Liver (tissue), 9 donors: Measurements from ENCODE around the gene FNDC8. TPM values are rescaled to one million over a fixed set of nuclear protein-coding genes. Genes with fewer than 3 reads are reported as not detected.

Source experiments
- DNase-seq: peaks from one replicate; pipeline ENCODE4 v3.0.0-alpha.2; 2017; ENCODE audit warnings: low spot score
- H3K27ac ChIP-seq, 2 donors: one replicate each; pipeline ENCODE4 v1.7.0; 2013; ENCODE audit warnings: inconsistent platforms in 2 of 2, low read length in 2 of 2, control low read depth in 1 of 2, low read depth in 1 of 2, mild to moderate bottlenecking in 1 of 2
- H3K27me3 ChIP-seq, 4 donors: one replicate each; pipeline versions ENCODE4 v1.6.1 to v1.7.0; 2013; ENCODE audit warnings: low read length in 3 of 4, inconsistent platforms in 1 of 4, mild to moderate bottlenecking in 1 of 4, moderate library complexity in 1 of 4; ENCODE audit not compliant: control insufficient read depth in 4 of 4, insufficient read depth in 4 of 4
- H3K36me3 ChIP-seq, 4 donors: one replicate each; pipeline versions ENCODE4 v1.6.1 to v1.7.0; 2013; ENCODE audit warnings: low read length in 3 of 4, mild to moderate bottlenecking in 3 of 4, low read depth in 1 of 4, moderate library complexity in 1 of 4; ENCODE audit not compliant: control insufficient read depth in 4 of 4, insufficient read depth in 3 of 4
- H3K4me1 ChIP-seq, 4 donors: one replicate each; pipeline versions ENCODE4 v1.6.1 to v1.7.0; 2013; ENCODE audit warnings: low read length in 3 of 4, mild to moderate bottlenecking in 3 of 4, moderate library complexity in 1 of 4; ENCODE audit not compliant: control insufficient read depth in 4 of 4, insufficient read depth in 4 of 4
- H3K4me3 ChIP-seq, 3 donors: one replicate each; pipeline versions ENCODE4 v1.6.1 to v1.7.0; 2013; ENCODE audit warnings: low read length in 3 of 3, control low read depth in 1 of 3, low read depth in 1 of 3, mild to moderate bottlenecking in 1 of 3
- H3K9ac ChIP-seq, 2 donors: one replicate each; pipeline ENCODE4 v1.7.0; 2013; ENCODE audit warnings: low read length in 2 of 2, mild to moderate bottlenecking in 2 of 2, moderate library complexity in 2 of 2, control low read depth in 1 of 2, low read depth in 1 of 2
- H3K9me3 ChIP-seq, 4 donors: one replicate each; pipeline versions ENCODE4 v1.6.1 to v1.7.0; 2013; ENCODE audit warnings: low read length in 3 of 4; ENCODE audit not compliant: control insufficient read depth in 4 of 4
- ATF3 ChIP-seq: IDR thresholded peaks from 2 replicates; pipeline ENCODE4 v1.6.1; 2016; ENCODE audit warnings: antibody characterized with exemption
- CTCF ChIP-seq: fragments of 150-350 bp; IDR thresholded peaks from 2 replicates; pipeline ENCODE4 v1.5.1; 2017; ENCODE audit warnings: improper control_type of control experiment, low read depth, low read length; ENCODE audit not compliant: missing input control
- EGR1 ChIP-seq, 2 donors: IDR thresholded peaks; 2 replicates each; pipeline ENCODE4 v1.6.1; 2016 to 2018; ENCODE audit warnings: antibody characterized with exemption in 2 of 2, low read depth in 2 of 2
- FOXA1 ChIP-seq: IDR thresholded peaks from 2 replicates; pipeline ENCODE4 v1.6.1; 2016; ENCODE audit warnings: antibody characterized with exemption
- FOXA2 ChIP-seq: IDR thresholded peaks from 2 replicates; pipeline ENCODE4 v1.6.1; 2016; ENCODE audit warnings: antibody characterized with exemption
- GABPA ChIP-seq, 2 donors: IDR thresholded peaks in 1 of 2; conservative IDR thresholded peaks in 1 of 2; 2 replicates each; pipeline ENCODE4 v1.6.1; 2016; ENCODE audit warnings: antibody characterized with exemption in 2 of 2, mild to moderate bottlenecking in 1 of 2, moderate library complexity in 1 of 2
- HNF4A ChIP-seq, 2 donors: conservative IDR thresholded peaks; 2 replicates each; pipeline ENCODE4 v1.6.1; 2016; ENCODE audit warnings: antibody characterized with exemption in 2 of 2, mild to moderate bottlenecking in 2 of 2
- HNF4G ChIP-seq: IDR thresholded peaks from 2 replicates; pipeline ENCODE4 v1.6.1; 2016; ENCODE audit warnings: antibody characterized with exemption
- JUND ChIP-seq, 2 donors: IDR thresholded peaks; 2 replicates each; pipeline ENCODE4 v1.6.1; 2016; ENCODE audit warnings: antibody characterized with exemption in 2 of 2
- NR2F2 ChIP-seq: IDR thresholded peaks from 2 replicates; pipeline ENCODE4 v1.6.1; 2016; ENCODE audit warnings: antibody characterized with exemption
- RAD21 ChIP-seq, 2 donors: IDR thresholded peaks; 2 replicates each; pipeline ENCODE4 v1.6.1; 2016; ENCODE audit warnings: antibody characterized with exemption in 2 of 2, mild to moderate bottlenecking in 2 of 2
- REST ChIP-seq: IDR thresholded peaks from 2 replicates; pipeline ENCODE4 v1.6.1; 2016; ENCODE audit warnings: antibody characterized with exemption, mild to moderate bottlenecking
- RXRA ChIP-seq, 2 donors: IDR thresholded peaks; 2 replicates each; pipeline ENCODE4 v1.6.1; 2017 to 2018; ENCODE audit warnings: antibody characterized with exemption in 2 of 2, mild to moderate bottlenecking in 1 of 2
- SP1 ChIP-seq: IDR thresholded peaks from 2 replicates; pipeline ENCODE4 v1.6.1; 2018; ENCODE audit warnings: antibody characterized with exemption, mild to moderate bottlenecking
- TAF1 ChIP-seq: conservative IDR thresholded peaks from 2 replicates; pipeline ENCODE4 v1.6.1; 2016; ENCODE audit warnings: antibody characterized with exemption, mild to moderate bottlenecking
- YY1 ChIP-seq: IDR thresholded peaks from 2 replicates; pipeline ENCODE4 v1.6.1; 2016; ENCODE audit warnings: antibody characterized with exemption, mild to moderate bottlenecking
- ZBTB33 ChIP-seq: IDR thresholded peaks from 2 replicates; pipeline ENCODE4 v1.6.1; 2016; ENCODE audit warnings: antibody characterized with exemption
- WGBS: extraction: QIAGEN DNeasy Blood & Tissue Kit; methylation state at CpG from one replicate; pipeline ENCODE4 v1.1.7; 2013; 5-methylcytosine and 5-hydroxymethylcytosine counted together
- polyA plus RNA-seq, 2 donors: library from polyadenylated mRNA; stranded (reverse) in 1 of 2; unstranded in 1 of 2; fragments of 200-250 nt in 1 of 2; fragments of >200 nt in 1 of 2; fragmentation: Nextera tagmentation in 1 of 2; extraction: Ambion mirVana in 1 of 2; gene quantifications; one replicate each; pipeline versions ENCODE4 v1.2.1 to v1.2.3, GENCODE V29; 2013 to 2015
- total RNA-seq, 2 donors: library from RNA; depleted of rRNA; stranded (reverse); fragments of >200 nt; gene quantifications; one replicate each; pipeline ENCODE4 v1.2.3, GENCODE V29; 2014
- TF ChIP-seq, protein P1 (sequence below): IDR thresholded peaks from 2 replicates; pipeline ENCODE4 v1.6.1; 2016; ENCODE audit warnings: antibody characterized with exemption
- donor health status: healthy.
- donor health status: healthy.
- donor health status: healthy.
- donor health status: healthy.
- donor health status: healthy.

Gene FNDC8
- total and polyA plus RNA-seq, 4 donors, result not detected

- TF ChIP-seq REST, result no peak
These were observed 9.0 kb downstream of the FNDC8 start (continued) for GRCh38 chr17:35130392-35130791.

- Histone ChIP-seq H3K27ac (no peak overlapping the region), H3K9me3 (no peaks in the 10 kb centered on the region), H3K4me1 (peaks cover 0 to 6% (median 0%) of the 10 kb centered on the region in 4 donors), H3K36me3 (peaks cover 8 to 62% (median 40%) of the 10 kb centered on the region in 4 donors), H3K9ac (no peak overlapping the region), H3K27me3 (no peaks in the 10 kb centered on the region), H3K4me3 (no peak overlapping the region)
- no peak for TF ChIP-seq ATF3
- no peak for TF ChIP-seq YY1
- no peak for TF ChIP-seq EGR1 (IDR thresholded peaks at IDR 0.05; ENCODE audit: low read depth in 2 of 2)
- no peak for TF ChIP-seq HNF4G
- no peak for TF ChIP-seq HNF4A (conservative IDR thresholded peaks at IDR 0.05)
- TF ChIP-seq FOXA1, result no peak
- TF ChIP-seq RAD21 (IDR thresholded peaks at IDR 0.05), result no peak
- no peak for TF ChIP-seq TAF1
- TF ChIP-seq CTCF, result no peak
- no peak for TF ChIP-seq FOXA2
- TF ChIP-seq JUND (IDR thresholded peaks at IDR 0.05), result no peak
- no peak for TF ChIP-seq GABPA (IDR thresholded peaks at IDR 0.05 in 1 of 2, conservative IDR thresholded peaks at IDR 0.05 in 1 of 2)
- TF ChIP-seq NR2F2, result no peak
- TF ChIP-seq, protein P1, sequence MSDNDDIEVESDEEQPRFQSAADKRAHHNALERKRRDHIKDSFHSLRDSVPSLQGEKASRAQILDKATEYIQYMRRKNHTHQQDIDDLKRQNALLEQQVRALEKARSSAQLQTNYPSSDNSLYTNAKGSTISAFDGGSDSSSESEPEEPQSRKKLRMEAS, result no peak
- no peak for TF ChIP-seq REST
- TF ChIP-seq RXRA (IDR thresholded peaks at IDR 0.05), result no peak
- no peak for TF ChIP-seq SP1
- TF ChIP-seq ZBTB33, result no peak
- no peak for DNase-seq
- WGBS, result 42% methylated on average over 10 of the region's 10 CpGs
These were observed 10.7 kb downstream of the FNDC8 start for GRCh38 chr17:35132099-35132498.
